ENCODE measurements around the gene TNNC2. TPM values are rescaled to one million over a fixed set of nuclear protein-coding genes. Genes with fewer than 3 reads are reported as not detected.

TNNC2 gene
- total and polyA plus RNA-seq, 2 of the 8 experiments (the other 6 are each of a cell fraction or from before 2014, with no cell fraction given) = 5.7 to 7.6 TPM

DNA sequence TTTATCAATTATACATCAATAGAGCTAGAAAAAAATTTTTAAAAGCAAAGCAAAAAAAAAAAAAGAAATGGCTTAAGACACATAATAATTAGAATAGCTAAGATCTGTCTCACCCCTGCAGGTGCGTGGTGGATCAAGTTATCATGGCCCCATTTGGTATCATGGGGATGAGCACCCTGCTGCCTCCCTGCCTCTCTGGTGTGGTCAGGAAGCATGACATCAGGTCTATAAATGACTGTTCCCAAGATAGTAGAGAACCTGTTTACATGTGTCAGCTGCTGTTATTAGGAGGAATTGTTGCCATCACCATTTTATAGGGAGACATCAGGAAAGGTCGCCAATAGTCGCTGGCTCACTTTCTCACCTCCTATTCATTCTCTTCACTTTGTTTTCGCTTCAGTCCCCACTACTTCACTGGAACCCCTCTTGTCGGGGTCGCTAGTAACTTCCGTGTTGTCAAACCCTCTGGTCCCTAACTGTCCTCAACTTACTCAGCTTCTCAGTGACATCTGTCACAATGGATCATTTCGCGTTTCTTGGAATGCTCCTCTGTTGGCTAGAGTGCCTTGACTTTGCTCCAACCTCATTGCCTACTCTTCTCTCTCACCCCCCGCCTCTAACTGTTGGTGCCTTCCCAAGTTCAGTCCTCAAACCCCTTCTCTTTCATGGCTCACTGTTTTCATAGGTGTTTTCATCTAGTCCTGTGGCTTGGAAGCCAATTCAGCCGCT, 30.6 kb downstream of the TNNC2 start:
- H3K27ac ChIP-seq (ENCODE audit: low read depth, low read length) = no peak overlapping the region
- 96% methylated on average over 11 of the region's 11 CpGs; no CpG with 5 or more reads in 1 of the 2 experiments for WGBS, 2 experiments (ENCODE audit: extremely low coverage in 1 of 2, insufficient coverage in 1 of 2, insufficient read length in 1 of 2, insufficient replicate concordance in 2 of 2, low coverage in 1 of 2, low lambda C conversion rate in 2 of 2, missing lambda C conversion rate in 1 of 2)
- H2AFZ ChIP-seq (ENCODE audit: low read length) = no peak overlapping the region
- peaks cover 0 to 5% of the 10 kb centered on the region in 2 experiments; a peak in 1 of 4 replicates for H3K79me2 ChIP-seq (ENCODE audit: control insufficient read depth in 1 of 2, insufficient read depth in 2 of 2, low read length in 2 of 2)
- no peak overlapping the region for H2BK5ac ChIP-seq (ENCODE audit: low read depth, low read length)
- no peak overlapping the region for H3K4me3 ChIP-seq (ENCODE audit: extremely low read depth in 1 of 4, insufficient read depth in 2 of 4, low read depth in 3 of 4, low read length in 4 of 4)
- H3K4ac ChIP-seq (replicated peaks; ENCODE audit: insufficient read length, low read depth, low read length) = no peak overlapping the region
- H3K4me2 ChIP-seq (ENCODE audit: insufficient read depth in 1 of 2, low read depth in 2 of 2, low read length in 2 of 2) = no peak overlapping the region
- no peak overlapping the region for H2BK15ac ChIP-seq (ENCODE audit: low read length)
- no peak overlapping the region for H4K91ac ChIP-seq (replicated peaks; ENCODE audit: insufficient read length, low read length)
- no peak overlapping the region for H4K8ac ChIP-seq (ENCODE audit: extremely low read depth, insufficient read depth, low read length)
- no peak for DNase-seq (ENCODE audit: low read depth in 1 of 2, low spot score in 2 of 2)
- H4K20me1 ChIP-seq (replicated peaks in 1 of 2; ENCODE audit: control insufficient read depth in 1 of 2, insufficient read depth in 2 of 2, low read length in 2 of 2) = peaks cover 0 to 3% of the 10 kb centered on the region in 2 experiments
- no peak overlapping the region for H2AK5ac ChIP-seq (ENCODE audit: low read depth, low read length)
- no peak overlapping the region for H2BK20ac ChIP-seq (ENCODE audit: low read length)
- no peak for FAIRE-seq
- peaks cover 4% of the 10 kb centered on the region; the same call in 1 of the 2 replicates for H3K23me2 ChIP-seq (ENCODE audit: low read depth, low read length)
- no peaks in the 10 kb centered on the region for H3K9me3 ChIP-seq (ENCODE audit: insufficient read depth in 2 of 2, low read depth in 1 of 2, low read length in 1 of 2)
- no peak overlapping the region for H2BK120ac ChIP-seq (replicated peaks; ENCODE audit: low read depth, low read length)
- peaks cover 8% of the 10 kb centered on the region for H3K79me1 ChIP-seq (ENCODE audit: low read depth, low read length)
- no peak overlapping the region for H3K14ac ChIP-seq (ENCODE audit: insufficient read length)
- H3K36me3 ChIP-seq (ENCODE audit: control insufficient read depth in 2 of 4, insufficient read depth in 4 of 4, low read length in 3 of 4) = peaks cover 5 to 27% (median 14%) of the 10 kb centered on the region in 4 experiments; a peak in 7 of 8 replicates
- H3K27me3 ChIP-seq (replicated peaks in 1 of 4; ENCODE audit: control insufficient read depth in 3 of 4, extremely low read depth in 1 of 4, insufficient read depth in 3 of 4, low read length in 3 of 4) = no peaks in the 10 kb centered on the region
- H2BK12ac ChIP-seq (ENCODE audit: low read depth, low read length) = no peak overlapping the region
- no peak overlapping the region for H4K5ac ChIP-seq (ENCODE audit: insufficient read length, low read depth, low read length)
- no peak overlapping the region for H3K23ac ChIP-seq (ENCODE audit: insufficient read length)
- no peak overlapping the region for H3K18ac ChIP-seq (ENCODE audit: extremely low read depth, low read length)
- no peak overlapping the region for H3K9ac ChIP-seq (replicated peaks in 1 of 4; ENCODE audit: extremely low read depth in 1 of 4, low read depth in 3 of 4, low read length in 3 of 4)
- H3K4me1 ChIP-seq (replicated peaks in 1 of 4; ENCODE audit: control insufficient read depth in 3 of 4, insufficient read depth in 4 of 4, low read length in 3 of 4) = peaks cover 0 to 3% (median under 1%) of the 10 kb centered on the region in 4 experiments; a peak in 4 of 7 replicates
- POLR2A ChIA-PET (ENCODE audit: partially characterized antibody) = interaction anchor here (0.7 to 1.7 kb wide), 2 partner anchors 10 to 23 kb away, joined by 3 to 4 read pairs; no protein-coding TSS in a partner anchor
- CTCF ChIA-PET (ENCODE audit: partially characterized antibody) = interaction anchor here (0.9 to 1.7 kb wide), 3 partner anchors 9 to 26 kb away, joined by 3 to 4 read pairs (median 3); no protein-coding TSS in a partner anchor
- H3K56ac ChIP-seq (replicated peaks; ENCODE audit: insufficient read length, low read depth, low read length) = no peak overlapping the region
- TF ChIP-seq KDM4A (IDR thresholded peaks at IDR 0.05; ENCODE audit: low read depth, low read length, severe bottlenecking) (no peak), KDM5A (IDR thresholded peaks at IDR 0.05; ENCODE audit: low read length) (no peak), E2F6 (IDR thresholded peaks at IDR 0.05) (no peak), NANOG (IDR thresholded peaks at IDR 0.05; ENCODE audit: insufficient read depth, low read depth, low read length, poor library complexity, severe bottlenecking) (no peak), SIX5 (IDR thresholded peaks at IDR 0.05; ENCODE audit: low read depth, low read length) (no peak), HDAC6 (IDR thresholded peaks at IDR 0.05; ENCODE audit: low read depth, low read length) (no peak), SRF (IDR thresholded peaks at IDR 0.05; ENCODE audit: low read depth, low read length) (no peak), TAF7 (optimal IDR thresholded peaks at IDR 0.05; ENCODE audit: borderline replicate concordance, low read depth, low read length) (no peak), MAFK (IDR thresholded peaks at IDR 0.05; ENCODE audit: low read depth, low read length) (no peak), YY1 (IDR thresholded peaks at IDR 0.05; ENCODE audit: low read depth, low read length) (no peak)

Measured in H1 (cell line).